Panc1 (cell line): ENCODE data around the gene PRKCQ. TPM values are rescaled to one million over a fixed set of nuclear protein-coding genes. Genes with fewer than 3 reads are reported as not detected.

ENCODE experiments used
- ATAC-seq: fragments of 200-7000 bp; cut with Tn5 transposase; 2 replicates; pipeline ENCODE4 v1.9.1; 2020; ENCODE audit warnings: mild to moderate bottlenecking, moderate library complexity
- BruUV-seq: library from RNA; stranded (reverse); fragments of 400-500 nt; replicated peaks from 2 replicates; lab custom pipeline; 2021; lab: Mats Ljungman, UMichigan
- CTCF ChIA-PET: fragments of 300-600 bp; sonication (Branson Sonifier 250); formaldehyde crosslinking; loops from one replicate; lab custom pipeline; 2022; ENCODE audit warnings: antibody characterized with exemption; lab: Charles Lee
- POLR2A ChIA-PET: fragments of 300-600 bp; sonication (Branson Sonifier 250); formaldehyde crosslinking; loops from one replicate; lab custom pipeline; 2022; ENCODE audit warnings: antibody characterized with exemption; lab: Charles Lee
- DNase-seq: peaks from one replicate; pipeline ENCODE4 v3.0.0-alpha.2; 2010; ENCODE audit warnings: low read depth, low spot score
- H3K27ac ChIP-seq: 2 replicates; pipeline ENCODE4 v1.5.1; 2011; ENCODE audit warnings: mild to moderate bottlenecking, low read length, inconsistent platforms
- H3K27me3 ChIP-seq: fragments of 200-500 bp; sonication (Bioruptor generic); 2 replicates; pipeline ENCODE4 v1.6.0; 2014; ENCODE audit warnings: low read length, inconsistent platforms; ENCODE audit not compliant: control insufficient read depth, insufficient read depth
- H3K36me3 ChIP-seq: fragments of 200-500 bp; sonication (Bioruptor generic); 2 replicates; pipeline ENCODE4 v1.5.1; 2014; ENCODE audit warnings: inconsistent platforms, mild to moderate bottlenecking, low read length, moderate library complexity; ENCODE audit not compliant: control insufficient read depth, insufficient read depth
- H3K4me1 ChIP-seq: 2 replicates; pipeline ENCODE4 v1.5.1; 2011; ENCODE audit warnings: inconsistent platforms, mild to moderate bottlenecking, low read length, moderate library complexity; ENCODE audit not compliant: control insufficient read depth, insufficient read depth
- H3K4me3 ChIP-seq, 2 experiments: 2 replicates each; pipeline ENCODE4 v1.5.1; 2011 to 2012; ENCODE audit warnings: low read depth in 2 of 2, low read length in 2 of 2, mild to moderate bottlenecking in 2 of 2, inconsistent platforms in 1 of 2, moderate library complexity in 1 of 2
- H3K9me3 ChIP-seq: fragments of 200-500 bp; sonication (Bioruptor generic); 2 replicates; pipeline ENCODE4 v1.5.1; 2014; ENCODE audit warnings: low read depth, mild to moderate bottlenecking, inconsistent platforms, low read length, moderate library complexity; ENCODE audit not compliant: control insufficient read depth, insufficient read depth
- POLR2AphosphoS5 ChIP-seq: IDR thresholded peaks from 2 replicates; pipeline ENCODE4 v1.6.1; 2012; ENCODE audit warnings: mild to moderate bottlenecking, low read depth, low read length, moderate library complexity
- SIN3A ChIP-seq: IDR thresholded peaks from 2 replicates; pipeline ENCODE4 v1.6.1; 2012; ENCODE audit warnings: low read depth, mild to moderate bottlenecking, low read length, moderate library complexity, borderline replicate concordance; ENCODE audit not compliant: insufficient read depth
- TCF7L2 ChIP-seq: IDR thresholded peaks from 2 replicates; pipeline ENCODE4 v1.6.1; 2011; ENCODE audit warnings: mild to moderate bottlenecking, low read depth, low read length, inconsistent platforms
- in situ Hi-C: cut with HindIII; loops from 2 replicates; pipeline ENCODE4 v1.10.0; 2016; ENCODE audit warnings: low sequenced_read_pairs, low pct_unique_long_range_greater_than_20kb
- intact Hi-C: fragments of 100-400 bp; cut with micrococcal nuclease; formaldehyde crosslinking; loops from one replicate; pipeline ENCODE4 v1.10.0; 2022; ENCODE audit not compliant: unreplicated experiment
- total RNA-seq: library from RNA; stranded (reverse); gene quantifications from one replicate; pipeline ENCODE4 v1.2.1, GENCODE V29; 2021; ENCODE audit not compliant: unreplicated experiment
- TF ChIP-seq, protein P1 (sequence below): fragments of 450-650 bp; IDR thresholded peaks from 2 replicates; pipeline ENCODE4 v1.5.1; 2017; ENCODE audit warnings: mild to moderate bottlenecking
- TF ChIP-seq, protein P2 (sequence below), 2 experiments: IDR thresholded peaks; 2 replicates each; pipeline ENCODE4 v1.6.1; 2011 to 2012; ENCODE audit warnings: low read depth in 2 of 2, control low read depth in 1 of 2, low read length in 1 of 2, mild to moderate bottlenecking in 1 of 2, moderate library complexity in 1 of 2; ENCODE audit not compliant: insufficient read depth in 1 of 2

The PRKCQ gene
- total RNA-seq, 1 experiment from 2014 or later = 0.23 TPM

DNA sequence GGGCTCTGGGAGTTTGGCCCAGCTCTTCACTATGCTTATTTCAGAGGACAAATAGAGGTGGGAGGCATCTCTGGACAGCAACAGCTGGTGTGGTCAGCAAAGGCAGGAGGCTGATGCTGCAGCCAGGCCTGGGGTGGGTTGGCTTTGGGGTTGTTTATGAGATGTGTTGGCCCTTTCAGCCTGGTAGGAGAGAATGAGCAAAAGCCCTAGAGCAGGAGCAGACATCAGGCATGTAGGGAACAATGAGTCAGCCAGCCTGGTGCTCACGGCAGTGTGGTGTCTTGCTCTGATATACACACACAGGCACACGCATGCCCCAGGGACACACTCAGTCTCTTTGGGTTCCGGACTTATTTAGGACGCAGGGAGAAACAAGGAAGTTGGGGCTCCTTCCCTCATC, 157.1 kb downstream of the PRKCQ start:
- Histone ChIP-seq H3K36me3 (no peaks in the 10 kb centered on the region), H3K27me3 (peaks cover 2% of the 10 kb centered on the region; the same call in 1 of the 2 replicates), H3K27ac (no peak overlapping the region), H3K9me3 (no peaks in the 10 kb centered on the region), H3K4me1 (no peaks in the 10 kb centered on the region), H3K4me3 (no peak overlapping the region)
- CTCF ChIA-PET = no interaction called here
- BruUV-seq = no TSS peak
- intact Hi-C loops (no loop called here), in situ Hi-C loops (no loop called here)
- POLR2A ChIA-PET = no interaction called here
- DNase-seq (no peak), ATAC-seq (no peak)
- TF ChIP-seq TCF7L2 = no peak
- TF ChIP-seq, protein P1, sequence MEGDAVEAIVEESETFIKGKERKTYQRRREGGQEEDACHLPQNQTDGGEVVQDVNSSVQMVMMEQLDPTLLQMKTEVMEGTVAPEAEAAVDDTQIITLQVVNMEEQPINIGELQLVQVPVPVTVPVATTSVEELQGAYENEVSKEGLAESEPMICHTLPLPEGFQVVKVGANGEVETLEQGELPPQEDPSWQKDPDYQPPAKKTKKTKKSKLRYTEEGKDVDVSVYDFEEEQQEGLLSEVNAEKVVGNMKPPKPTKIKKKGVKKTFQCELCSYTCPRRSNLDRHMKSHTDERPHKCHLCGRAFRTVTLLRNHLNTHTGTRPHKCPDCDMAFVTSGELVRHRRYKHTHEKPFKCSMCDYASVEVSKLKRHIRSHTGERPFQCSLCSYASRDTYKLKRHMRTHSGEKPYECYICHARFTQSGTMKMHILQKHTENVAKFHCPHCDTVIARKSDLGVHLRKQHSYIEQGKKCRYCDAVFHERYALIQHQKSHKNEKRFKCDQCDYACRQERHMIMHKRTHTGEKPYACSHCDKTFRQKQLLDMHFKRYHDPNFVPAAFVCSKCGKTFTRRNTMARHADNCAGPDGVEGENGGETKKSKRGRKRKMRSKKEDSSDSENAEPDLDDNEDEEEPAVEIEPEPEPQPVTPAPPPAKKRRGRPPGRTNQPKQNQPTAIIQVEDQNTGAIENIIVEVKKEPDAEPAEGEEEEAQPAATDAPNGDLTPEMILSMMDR = no peak
- no peak for TF ChIP-seq POLR2AphosphoS5
- TF ChIP-seq, protein P2, sequence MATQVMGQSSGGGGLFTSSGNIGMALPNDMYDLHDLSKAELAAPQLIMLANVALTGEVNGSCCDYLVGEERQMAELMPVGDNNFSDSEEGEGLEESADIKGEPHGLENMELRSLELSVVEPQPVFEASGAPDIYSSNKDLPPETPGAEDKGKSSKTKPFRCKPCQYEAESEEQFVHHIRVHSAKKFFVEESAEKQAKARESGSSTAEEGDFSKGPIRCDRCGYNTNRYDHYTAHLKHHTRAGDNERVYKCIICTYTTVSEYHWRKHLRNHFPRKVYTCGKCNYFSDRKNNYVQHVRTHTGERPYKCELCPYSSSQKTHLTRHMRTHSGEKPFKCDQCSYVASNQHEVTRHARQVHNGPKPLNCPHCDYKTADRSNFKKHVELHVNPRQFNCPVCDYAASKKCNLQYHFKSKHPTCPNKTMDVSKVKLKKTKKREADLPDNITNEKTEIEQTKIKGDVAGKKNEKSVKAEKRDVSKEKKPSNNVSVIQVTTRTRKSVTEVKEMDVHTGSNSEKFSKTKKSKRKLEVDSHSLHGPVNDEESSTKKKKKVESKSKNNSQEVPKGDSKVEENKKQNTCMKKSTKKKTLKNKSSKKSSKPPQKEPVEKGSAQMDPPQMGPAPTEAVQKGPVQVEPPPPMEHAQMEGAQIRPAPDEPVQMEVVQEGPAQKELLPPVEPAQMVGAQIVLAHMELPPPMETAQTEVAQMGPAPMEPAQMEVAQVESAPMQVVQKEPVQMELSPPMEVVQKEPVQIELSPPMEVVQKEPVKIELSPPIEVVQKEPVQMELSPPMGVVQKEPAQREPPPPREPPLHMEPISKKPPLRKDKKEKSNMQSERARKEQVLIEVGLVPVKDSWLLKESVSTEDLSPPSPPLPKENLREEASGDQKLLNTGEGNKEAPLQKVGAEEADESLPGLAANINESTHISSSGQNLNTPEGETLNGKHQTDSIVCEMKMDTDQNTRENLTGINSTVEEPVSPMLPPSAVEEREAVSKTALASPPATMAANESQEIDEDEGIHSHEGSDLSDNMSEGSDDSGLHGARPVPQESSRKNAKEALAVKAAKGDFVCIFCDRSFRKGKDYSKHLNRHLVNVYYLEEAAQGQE (IDR thresholded peaks at IDR 0.05; ENCODE audit: insufficient read depth in 1 of 2, low read depth in 2 of 2, low read length in 1 of 2) = no peak
- no peak for TF ChIP-seq SIN3A

DNA sequence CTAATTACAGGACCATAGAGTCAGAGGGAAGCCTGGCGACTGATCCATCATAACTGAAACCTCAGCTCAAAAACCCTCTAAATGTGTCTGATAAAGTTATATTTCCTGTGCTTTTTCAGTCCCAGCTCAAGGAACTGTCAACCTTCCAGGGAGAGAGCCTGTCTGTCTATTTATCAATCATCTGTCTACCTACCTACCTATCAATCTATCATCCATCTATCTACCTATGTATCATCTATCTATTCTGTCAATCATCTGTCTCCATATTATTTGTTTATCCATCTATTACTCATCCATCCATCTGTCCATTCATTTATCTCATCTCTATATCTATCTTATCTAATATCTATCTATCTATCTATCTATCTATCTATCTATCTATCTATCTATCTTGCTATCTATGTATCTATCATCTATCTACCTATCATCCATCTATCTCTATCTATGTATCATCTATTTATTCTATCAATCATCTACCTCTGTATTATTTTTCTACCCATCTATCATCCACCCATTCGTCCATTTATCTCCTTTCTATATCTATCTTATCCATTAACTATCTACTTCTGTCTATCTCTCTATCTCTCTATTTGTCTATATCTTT, 161.4 kb downstream of the PRKCQ start:
- H3K4me3 ChIP-seq = no peak overlapping the region
- in situ Hi-C loops = no loop called here

More for the DNA sequence above, 161.4 kb downstream of the PRKCQ start:
- no TSS peak for BruUV-seq
- POLR2A ChIA-PET = no interaction called here
- Histone ChIP-seq H3K4me1 (no peaks in the 10 kb centered on the region), H3K36me3 (no peaks in the 10 kb centered on the region), H3K27ac (no peak overlapping the region), H3K9me3 (no peaks in the 10 kb centered on the region), H3K27me3 (peaks cover 7% of the 10 kb centered on the region)
- DNase-seq (no peak), ATAC-seq (no peak)
- TF ChIP-seq POLR2AphosphoS5 = no peak
- TF ChIP-seq SIN3A = no peak
- TF ChIP-seq, protein P1 = no peak
- TF ChIP-seq, protein P2 (IDR thresholded peaks at IDR 0.05; ENCODE audit: insufficient read depth in 1 of 2, low read depth in 2 of 2, low read length in 1 of 2) = no peak
- TF ChIP-seq TCF7L2 = no peak
- CTCF ChIA-PET = interaction anchor here (0.6 kb wide), 2 partner anchors 370 to 1107 kb away, joined by 3 to 6 read pairs; no protein-coding TSS in a partner anchor
- intact Hi-C loops = loop anchor here (5.0 kb wide), 1 partner anchor 249 kb away; no protein-coding TSS in a partner anchor
